WERI-Rb-1 (cell line): ENCODE measurements around the gene WAPL.

Experiments used
- DNase-seq: peaks from one replicate; pipeline ENCODE4 v3.0.0-alpha.2; 2020
- H3K27ac ChIP-seq: fragments of 250-450 bp; sonication (Bioruptor Pico); 2 replicates; pipeline ENCODE4 v1.5.1; 2020; ENCODE audit warnings: mild to moderate bottlenecking, moderate library complexity
- H3K27me3 ChIP-seq: fragments of 250-450 bp; sonication (Bioruptor Pico); 2 replicates; pipeline ENCODE4 v1.5.1; 2021; ENCODE audit warnings: mild to moderate bottlenecking, low read depth, moderate library complexity; ENCODE audit not compliant: insufficient read depth, severe bottlenecking
- H3K36me3 ChIP-seq: fragments of 250-450 bp; sonication (Bioruptor Pico); 2 replicates; pipeline ENCODE4 v1.5.1; 2020; ENCODE audit warnings: mild to moderate bottlenecking, moderate library complexity
- H3K4me3 ChIP-seq: 2 replicates; pipeline ENCODE4 v1.5.1; 2011; ENCODE audit warnings: low read depth, mild to moderate bottlenecking, control low read depth, low read length
- H3K9me3 ChIP-seq: fragments of 250-450 bp; sonication (Bioruptor Pico); 2 replicates; pipeline ENCODE4 v1.5.1; 2021; ENCODE audit warnings: mild to moderate bottlenecking, moderate library complexity; ENCODE audit not compliant: severe bottlenecking
- TF ChIP-seq, protein P1 (sequence below): IDR thresholded peaks from 2 replicates; pipeline ENCODE4 v1.5.1; 2011; ENCODE audit warnings: low read depth, mild to moderate bottlenecking, control low read depth, inconsistent platforms, low read length

WAPL gene

DNA sequence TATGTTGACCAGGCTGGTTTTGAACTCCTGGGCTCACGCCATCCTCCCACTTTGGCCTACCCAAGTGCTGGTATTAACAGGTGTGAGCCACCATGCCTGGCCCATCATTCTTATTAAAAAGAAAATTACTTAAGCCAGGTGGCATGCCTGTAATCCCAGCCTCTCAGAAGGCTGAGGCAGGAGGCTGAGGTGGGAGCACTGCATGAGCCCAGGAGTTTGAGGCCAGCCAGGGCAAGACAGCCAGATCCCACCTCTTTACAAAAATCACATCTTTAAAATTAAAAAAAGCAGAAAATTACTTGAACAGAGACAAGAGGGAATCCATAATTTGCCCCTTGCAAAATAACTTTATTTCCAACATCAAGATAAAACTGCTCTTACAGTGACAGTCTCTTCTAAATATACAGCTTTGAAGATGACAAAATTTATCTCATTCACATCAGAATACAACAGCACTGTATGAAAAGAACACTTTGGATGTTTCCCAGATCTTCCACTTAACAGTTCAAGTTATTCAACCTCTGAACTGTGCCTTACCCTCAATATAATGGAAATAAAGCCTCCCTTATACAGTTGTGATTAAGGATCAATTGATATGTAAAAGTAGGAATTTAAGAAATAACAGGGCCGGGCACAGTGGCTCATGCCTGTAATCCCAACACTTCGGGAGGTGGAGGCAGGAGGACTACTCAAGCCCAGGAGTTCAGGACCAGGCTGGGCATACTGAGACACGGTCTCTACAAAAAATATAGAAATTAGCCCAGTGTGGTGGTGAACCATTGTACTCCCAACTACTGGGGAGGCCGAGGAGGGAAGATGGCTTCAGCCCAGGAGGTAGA is 10.3 kb downstream of the WAPL start:
- no peak for DNase-seq
- Histone ChIP-seq H3K36me3 (peaks cover 65% of the 10 kb centered on the region), H3K27me3 (no peaks in the 10 kb centered on the region), H3K4me3 (no peak overlapping the region), H3K27ac (no peak overlapping the region), H3K9me3 (no peaks in the 10 kb centered on the region)
- TF ChIP-seq, protein P1, sequence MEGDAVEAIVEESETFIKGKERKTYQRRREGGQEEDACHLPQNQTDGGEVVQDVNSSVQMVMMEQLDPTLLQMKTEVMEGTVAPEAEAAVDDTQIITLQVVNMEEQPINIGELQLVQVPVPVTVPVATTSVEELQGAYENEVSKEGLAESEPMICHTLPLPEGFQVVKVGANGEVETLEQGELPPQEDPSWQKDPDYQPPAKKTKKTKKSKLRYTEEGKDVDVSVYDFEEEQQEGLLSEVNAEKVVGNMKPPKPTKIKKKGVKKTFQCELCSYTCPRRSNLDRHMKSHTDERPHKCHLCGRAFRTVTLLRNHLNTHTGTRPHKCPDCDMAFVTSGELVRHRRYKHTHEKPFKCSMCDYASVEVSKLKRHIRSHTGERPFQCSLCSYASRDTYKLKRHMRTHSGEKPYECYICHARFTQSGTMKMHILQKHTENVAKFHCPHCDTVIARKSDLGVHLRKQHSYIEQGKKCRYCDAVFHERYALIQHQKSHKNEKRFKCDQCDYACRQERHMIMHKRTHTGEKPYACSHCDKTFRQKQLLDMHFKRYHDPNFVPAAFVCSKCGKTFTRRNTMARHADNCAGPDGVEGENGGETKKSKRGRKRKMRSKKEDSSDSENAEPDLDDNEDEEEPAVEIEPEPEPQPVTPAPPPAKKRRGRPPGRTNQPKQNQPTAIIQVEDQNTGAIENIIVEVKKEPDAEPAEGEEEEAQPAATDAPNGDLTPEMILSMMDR = no peak

DNA sequence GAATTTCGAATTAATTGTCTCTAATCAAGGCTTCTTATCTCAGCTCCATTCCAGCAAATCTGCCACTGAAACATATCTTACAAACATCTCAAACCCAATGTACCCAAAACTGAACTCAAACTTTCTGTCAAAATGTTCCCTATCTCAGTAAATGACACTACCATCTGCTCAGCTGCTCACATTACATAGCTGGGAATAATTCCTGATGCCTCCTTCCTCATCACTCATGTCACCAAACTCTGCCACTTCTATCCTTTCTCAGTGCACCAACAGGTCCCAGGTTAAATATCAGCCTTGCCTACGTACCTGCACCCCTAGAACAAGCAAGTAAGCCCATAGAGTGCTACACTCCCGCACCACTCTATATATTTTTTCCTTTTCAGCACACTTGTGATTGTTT is 12.4 kb downstream of the WAPL start:
- peaks cover 53% of the 10 kb centered on the region for H3K36me3 ChIP-seq
- DNase-seq = no peak
- TF ChIP-seq, protein P1 = no peak
- no peak overlapping the region for H3K27ac ChIP-seq
- H3K27me3 ChIP-seq = no peaks in the 10 kb centered on the region
- no peak overlapping the region for H3K4me3 ChIP-seq
- H3K9me3 ChIP-seq = no peaks in the 10 kb centered on the region

DNA sequence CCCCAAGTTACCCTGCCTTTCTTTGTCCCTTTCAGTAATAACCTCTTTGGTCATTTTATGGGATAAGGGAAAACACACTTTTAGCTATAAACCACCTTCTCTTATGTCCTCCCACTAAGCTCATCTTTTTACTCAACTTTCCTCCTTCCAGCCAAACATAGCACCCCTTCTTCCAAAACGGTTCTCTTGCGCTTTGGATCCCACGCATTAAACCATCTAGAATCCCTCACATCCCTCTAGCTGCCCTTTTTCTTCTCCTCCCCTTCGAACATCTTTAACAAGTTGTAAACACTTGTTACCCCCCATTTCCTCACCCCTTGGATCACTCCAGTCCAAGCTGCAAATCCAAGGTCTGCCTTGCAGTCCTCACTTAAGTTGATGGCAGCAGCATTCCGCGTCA is 13.4 kb downstream of the WAPL start:
- DNase-seq = no peak
- TF ChIP-seq, protein P1 = no peak
- H3K4me3 ChIP-seq = no peak overlapping the region
- no peak overlapping the region for H3K27ac ChIP-seq
- no peaks in the 10 kb centered on the region for H3K9me3 ChIP-seq
- no peaks in the 10 kb centered on the region for H3K27me3 ChIP-seq
- peaks cover 46% of the 10 kb centered on the region for H3K36me3 ChIP-seq

DNA sequence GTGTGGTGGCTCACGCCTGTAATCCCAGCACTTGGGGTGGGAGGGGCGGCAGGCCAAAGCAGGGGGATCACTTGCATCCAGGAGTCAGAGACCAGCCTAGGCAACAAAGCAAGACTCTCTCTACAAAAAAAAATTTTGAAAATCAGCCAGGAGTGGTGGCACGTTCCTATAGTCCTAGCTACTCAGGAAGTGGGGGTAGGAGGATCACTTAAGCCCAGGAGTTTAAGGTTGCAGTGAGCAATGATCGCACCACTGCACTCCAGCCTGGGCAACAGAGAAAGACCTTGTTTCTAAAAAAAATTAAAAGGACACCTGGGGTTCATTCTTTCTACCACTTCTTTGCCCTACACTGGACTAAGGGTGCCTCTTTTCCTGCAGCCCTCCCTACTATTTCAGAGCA is 15.1 kb downstream of the WAPL start:
- TF ChIP-seq, protein P1 = no peak
- H3K9me3 ChIP-seq = no peaks in the 10 kb centered on the region
- peaks cover 53% of the 10 kb centered on the region for H3K36me3 ChIP-seq
- H3K27me3 ChIP-seq = no peaks in the 10 kb centered on the region
- H3K27ac ChIP-seq = no peak overlapping the region
- H3K4me3 ChIP-seq = no peak overlapping the region
- no peak for DNase-seq

DNA sequence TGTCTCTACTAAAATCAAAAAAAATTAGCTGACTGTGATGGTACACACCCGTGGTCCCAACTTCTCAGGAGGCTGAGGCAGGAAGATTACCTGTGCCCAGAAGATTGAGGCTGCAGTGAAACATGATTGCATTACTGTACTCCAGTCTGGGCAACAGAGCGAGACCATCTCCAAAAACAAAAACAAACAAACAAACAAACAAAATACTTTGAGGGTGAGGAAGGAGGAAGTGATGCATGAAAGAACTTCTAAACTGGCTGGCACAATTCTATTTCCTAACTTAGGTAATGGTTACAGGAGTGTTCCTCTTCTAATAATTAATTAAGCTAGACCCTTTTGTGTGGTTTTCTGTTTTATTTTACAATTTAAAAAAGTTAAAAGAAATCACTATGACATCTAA is 15.5 kb downstream of the WAPL start:
- no peaks in the 10 kb centered on the region for H3K27me3 ChIP-seq
- H3K4me3 ChIP-seq = no peak overlapping the region
- TF ChIP-seq, protein P1 = no peak
- peaks cover 49% of the 10 kb centered on the region for H3K36me3 ChIP-seq
- no peaks in the 10 kb centered on the region for H3K9me3 ChIP-seq
- no peak overlapping the region for H3K27ac ChIP-seq
- no peak for DNase-seq

DNA sequence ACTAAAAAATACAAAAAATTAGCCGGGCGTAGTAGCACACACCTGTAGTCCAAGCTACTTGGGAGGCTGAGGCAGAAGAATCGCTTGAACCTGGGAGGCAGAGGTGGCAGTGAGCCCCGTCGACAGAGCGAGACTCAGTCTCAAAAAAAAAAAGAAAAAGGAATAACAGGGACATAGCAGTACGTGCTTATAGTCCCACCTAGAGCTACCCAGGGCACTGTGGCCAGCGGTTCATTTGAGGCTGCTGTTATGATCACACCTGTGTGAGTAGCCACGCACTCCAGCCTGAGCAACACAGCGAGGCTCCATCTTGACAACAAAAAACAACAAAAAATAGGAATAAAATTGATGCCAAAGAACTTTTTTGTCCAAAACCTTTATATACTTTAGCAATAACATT is 17.1 kb downstream of the WAPL start:
- no peaks in the 10 kb centered on the region for H3K27me3 ChIP-seq
- no peak overlapping the region for H3K4me3 ChIP-seq
- DNase-seq = no peak
- no peaks in the 10 kb centered on the region for H3K9me3 ChIP-seq
- H3K27ac ChIP-seq = no peak overlapping the region
- TF ChIP-seq, protein P1 = no peak
- peaks cover 52% of the 10 kb centered on the region for H3K36me3 ChIP-seq
